H9 (cell line): ENCODE measurements around the gene PYGL. TPM values are rescaled to one million over a fixed set of nuclear protein-coding genes. Genes with fewer than 3 reads are reported as not detected.

Experiments used
- DNase-seq: peaks from one replicate; pipeline ENCODE4 v3.0.0-alpha.2; 2017
- H2AFZ ChIP-seq: one replicate; pipeline ENCODE4 v1.6.1; 2013; ENCODE audit warnings: mild to moderate bottlenecking, low read length, control low read depth, moderate library complexity
- H2AK5ac ChIP-seq: 2 replicates; pipeline ENCODE4 v1.6.1; 2013; ENCODE audit warnings: low read length, control low read depth, mixed read lengths; ENCODE audit not compliant: insufficient read length
- H2BK120ac ChIP-seq: one replicate; pipeline ENCODE4 v1.6.1; 2013; ENCODE audit warnings: low read depth, mild to moderate bottlenecking, low read length, control low read depth, inconsistent platforms; ENCODE audit not compliant: poor library complexity, severe bottlenecking
- H2BK12ac ChIP-seq: 2 replicates; pipeline ENCODE4 v1.6.1; 2013; ENCODE audit warnings: low read length, control low read depth, mixed read lengths, low read depth; ENCODE audit not compliant: insufficient read length
- H2BK15ac ChIP-seq: 2 replicates; pipeline ENCODE4 v1.6.1; 2013; ENCODE audit warnings: low read depth, low read length, control low read depth
- H2BK20ac ChIP-seq: one replicate; pipeline ENCODE4 v1.6.1; 2013; ENCODE audit warnings: low read depth, mild to moderate bottlenecking, low read length, control low read depth, inconsistent platforms; ENCODE audit not compliant: poor library complexity, severe bottlenecking
- H2BK5ac ChIP-seq: 2 replicates; pipeline ENCODE4 v1.6.1; 2013; ENCODE audit warnings: low read length, control low read depth, mixed read lengths; ENCODE audit not compliant: insufficient read length
- H3K14ac ChIP-seq: 2 replicates; pipeline ENCODE4 v1.6.1; 2013; ENCODE audit warnings: low read length, control low read depth; ENCODE audit not compliant: insufficient read depth
- H3K18ac ChIP-seq: 2 replicates; pipeline ENCODE4 v1.6.1; 2013; ENCODE audit warnings: low read depth, mild to moderate bottlenecking, mixed read lengths, low read length, control low read depth; ENCODE audit not compliant: insufficient read length
- H3K23ac ChIP-seq: 2 replicates; pipeline ENCODE4 v1.6.1; 2013; ENCODE audit warnings: low read length, control low read depth, mixed read lengths, low read depth; ENCODE audit not compliant: insufficient read length
- H3K23me2 ChIP-seq: 2 replicates; pipeline ENCODE4 v1.6.1; 2013; ENCODE audit warnings: low read depth, mild to moderate bottlenecking, mixed read lengths, low read length, control low read depth; ENCODE audit not compliant: insufficient read length, poor library complexity, severe bottlenecking
- H3K27ac ChIP-seq: 2 replicates; pipeline ENCODE4 v1.5.1; 2013; ENCODE audit warnings: low read length, control low read depth, mixed read lengths, low read depth; ENCODE audit not compliant: insufficient read length
- H3K27me3 ChIP-seq: 2 replicates; pipeline ENCODE4 v1.6.1; 2013; ENCODE audit warnings: low read length, control low read depth, inconsistent platforms; ENCODE audit not compliant: insufficient read depth
- H3K4ac ChIP-seq: 2 replicates; pipeline ENCODE4 v1.6.1; 2013; ENCODE audit warnings: low read depth, mild to moderate bottlenecking, control low read depth, inconsistent platforms, low read length, moderate library complexity
- H3K4me1 ChIP-seq: 2 replicates; pipeline ENCODE4 v1.6.1; 2013; ENCODE audit warnings: low read length, control low read depth, inconsistent platforms; ENCODE audit not compliant: insufficient read depth
- H3K4me2 ChIP-seq: 2 replicates; pipeline ENCODE4 v1.6.1; 2013; ENCODE audit warnings: low read length, control low read depth, mixed read lengths; ENCODE audit not compliant: insufficient read length, insufficient read depth
- H3K56ac ChIP-seq: 2 replicates; pipeline ENCODE4 v1.6.1; 2013; ENCODE audit warnings: low read depth, mild to moderate bottlenecking, mixed read lengths, low read length, control low read depth; ENCODE audit not compliant: insufficient read length
- H3K79me1 ChIP-seq: 2 replicates; pipeline ENCODE4 v1.6.1; 2013; ENCODE audit warnings: low read depth, mild to moderate bottlenecking, moderate library complexity, low read length, control low read depth, inconsistent platforms; ENCODE audit not compliant: insufficient read depth, poor library complexity, severe bottlenecking
- H3K79me2 ChIP-seq: 2 replicates; pipeline ENCODE4 v1.6.1; 2013; ENCODE audit warnings: low read length, control low read depth, inconsistent platforms; ENCODE audit not compliant: insufficient read depth
- H3K9ac ChIP-seq: 2 replicates; pipeline ENCODE4 v1.6.1; 2013; ENCODE audit warnings: low read length, control low read depth, mixed read lengths; ENCODE audit not compliant: insufficient read length; ENCODE audit errors: extremely low read depth
- H3K9me3 ChIP-seq: one replicate; pipeline ENCODE4 v1.6.1; 2013; ENCODE audit warnings: low read depth, low read length, inconsistent platforms; ENCODE audit not compliant: control insufficient read depth
- H3T11ph ChIP-seq: one replicate; pipeline ENCODE4 v1.6.1; 2013; ENCODE audit warnings: mild to moderate bottlenecking, low read length, control low read depth, inconsistent platforms
- H4K20me1 ChIP-seq: one replicate; pipeline ENCODE4 v1.6.1; 2013; ENCODE audit not compliant: control insufficient read depth, insufficient read length, insufficient read depth
- H4K5ac ChIP-seq: 2 replicates; pipeline ENCODE4 v1.6.1; 2013; ENCODE audit warnings: low read depth, mild to moderate bottlenecking, mixed read lengths, low read length, control low read depth; ENCODE audit not compliant: insufficient read length
- H4K8ac ChIP-seq: replicated peaks from 2 replicates; pipeline ENCODE4 v1.6.1; 2013; ENCODE audit warnings: low read length, control low read depth, mixed read lengths, low read depth; ENCODE audit not compliant: insufficient read length
- H4K91ac ChIP-seq: 2 replicates; pipeline ENCODE4 v1.6.1; 2013; ENCODE audit warnings: low read depth, mild to moderate bottlenecking, moderate library complexity, mixed read lengths, low read length, control low read depth; ENCODE audit not compliant: insufficient read length
- H3K27ac Mint-ChIP-seq, 3 experiments: 2 replicates in 2 of 3; 3 replicates in 1 of 3; pipeline ENCODE4 v1.8.0; 2020 to 2021; ENCODE audit warnings: mixed read lengths in 3 of 3, mild to moderate bottlenecking in 1 of 3, moderate library complexity in 1 of 3
- H3K27me3 Mint-ChIP-seq: 2 replicates; pipeline ENCODE4 v1.8.0; 2021; ENCODE audit warnings: low read depth, mild to moderate bottlenecking, moderate library complexity, mixed read lengths
- H3K36me3 Mint-ChIP-seq, 3 experiments: 2 replicates in 2 of 3; 3 replicates in 1 of 3; pipeline ENCODE4 v1.8.0; 2020 to 2021; ENCODE audit warnings: low read depth in 3 of 3, mixed read lengths in 3 of 3; ENCODE audit not compliant: insufficient read depth in 1 of 3
- H3K4me1 Mint-ChIP-seq, 2 experiments: 2 replicates each; pipeline ENCODE4 v1.8.0; 2020; ENCODE audit warnings: mixed read lengths in 2 of 2
- H3K4me3 Mint-ChIP-seq, 2 experiments: 2 replicates in 1 of 2; 3 replicates in 1 of 2; pipeline ENCODE4 v1.8.0; 2020 to 2021; ENCODE audit warnings: mild to moderate bottlenecking in 2 of 2, mixed read lengths in 2 of 2, moderate library complexity in 1 of 2
- H3K9me3 Mint-ChIP-seq, 2 experiments: 2 replicates in 1 of 2; 3 replicates in 1 of 2; pipeline ENCODE4 v1.8.0; 2020; ENCODE audit warnings: mild to moderate bottlenecking in 2 of 2, mixed read lengths in 2 of 2, moderate library complexity in 1 of 2
- CTCF ChIP-seq: fragments of 200-600 bp; sonication (generic); conservative IDR thresholded peaks from 3 replicates; pipeline ENCODE4 v1.8.0; 2021; ENCODE audit warnings: antibody characterized with exemption, mild to moderate bottlenecking
- WGBS: extraction: QIAGEN DNeasy Blood & Tissue Kit; methylation state at CpG from one replicate; pipeline ENCODE4 v1.1.7; 2013; ENCODE audit warnings: missing lambda C conversion rate, low lambda C conversion rate, mixed read lengths; ENCODE audit not compliant: insufficient read length; ENCODE audit errors: extremely low coverage; 5-methylcytosine and 5-hydroxymethylcytosine counted together
- total RNA-seq: library from RNA; stranded (reverse); gene quantifications from 2 replicates; pipeline ENCODE4 v1.2.1, GENCODE V29; 2021

The PYGL gene
- total RNA-seq, 1 experiment from 2014 or later: 53.8 TPM

- Histone ChIP-seq H2BK15ac (no peak overlapping the region), H2BK120ac (no peak overlapping the region), H3K9ac (no peak overlapping the region), H3K9me3 (no peaks in the 10 kb centered on the region), H2AK5ac (no peak overlapping the region), H2BK20ac (no peak overlapping the region), H3K79me1 (no peaks in the 10 kb centered on the region), H3K4ac (no peak overlapping the region), H3K4me2 (no peak overlapping the region), H3K18ac (no peak overlapping the region), H3K23ac (no peak overlapping the region), H3K23me2 (no peaks in the 10 kb centered on the region), H3K27me3 (no peaks in the 10 kb centered on the region), H4K91ac (no peak overlapping the region), H2BK12ac (no peak overlapping the region), H4K8ac (no peak overlapping the region), H3K56ac (no peak overlapping the region), H3K79me2 (no peaks in the 10 kb centered on the region), H3T11ph (no peak overlapping the region), H3K14ac (no peak overlapping the region), H4K5ac (no peak overlapping the region), H3K27ac (no peak overlapping the region), H4K20me1 (no peaks in the 10 kb centered on the region), H2BK5ac (no peak overlapping the region), H2AFZ (no peak overlapping the region), H3K4me1 (peaks cover 4% of the 10 kb centered on the region)
- Mint-ChIP-seq H3K27me3 (peaks cover 2% of the 10 kb centered on the region; the same call in 1 of the 2 replicates), H3K4me1 (peaks cover 24 to 32% of the 10 kb centered on the region in 2 experiments), H3K36me3 (no peaks in the 10 kb centered on the region), H3K27ac (no peak overlapping the region), H3K4me3 (no peak overlapping the region; a peak in 1 of 5 replicates), H3K9me3 (no peaks in the 10 kb centered on the region; a peak in 1 of 5 replicates)
- no peak for TF ChIP-seq CTCF
- DNase-seq: no peak
- no CpG with 5 or more reads among the region's 1 CpG for WGBS
These were observed 85.0 kb downstream of the PYGL start for GRCh38 chr14:50859296-50859624.
